Skin epidermis (tissue), 12 donors: ENCODE data around the gene HOXA6.

Experiments
- H3K27ac ChIP-seq, 21 experiments: fragments of 200-600 bp; sonication (generic) in 11 of 21; one replicate each; pipeline ENCODE4 v1.5.0; 2020; ENCODE audit warnings: mild to moderate bottlenecking in 3 of 21, inconsistent platforms in 2 of 21, moderate library complexity in 2 of 21
- H3K4me3 ChIP-seq, 7 experiments: fragments of 200-600 bp; sonication (generic) in 2 of 7; one replicate each; pipeline ENCODE4 v1.5.0; 2020; ENCODE audit warnings: inconsistent platforms in 2 of 7, mild to moderate bottlenecking in 2 of 7, moderate library complexity in 1 of 7

Gene HOXA6

GRCh38 chr7:27165996-27166530, 18.5 kb upstream of the HOXA6 start:
- H3K27ac ChIP-seq, result peak overlapping the region in 12 of 21 experiments; percentile 48 to 97 (median 84)
- H3K4me3 ChIP-seq, result peak overlapping the region in 6 of 7 experiments; percentile 24 to 65 (median 53)

GRCh38 chr7:27165089-27165995, 17.8 kb upstream of the HOXA6 start, which contains the start of gene HOXA9:
Gene HOXA9 (minus strand): TSS chr7:27165537. CDS start chr7:27165457, 80 bp downstream.
- Histone ChIP-seq H3K4me3 (peak within 1 kb of the TSS; percentile 24 to 65 (median 49)), H3K27ac (peak within 1 kb of the TSS in 14 of 21 experiments; percentile 8 to 97 (median 82))

GRCh38 chr7:27164367-27165088, 17.0 kb upstream of the HOXA6 start:
- Histone ChIP-seq H3K4me3 (peak overlapping the region; percentile 24 to 65 (median 49)), H3K27ac (peak overlapping the region in 13 of 21 experiments; percentile 8 to 97 (median 83))

- Histone ChIP-seq H3K27ac (peak overlapping the region in 11 of 21 experiments; percentile 1 to 97 (median 84)), H3K4me3 (peak overlapping the region; percentile 24 to 65 (median 49))
Observed at GRCh38 chr7:27164045-27164366, 16.4 kb upstream of the HOXA6 start.

- H3K27ac ChIP-seq, result peak overlapping the region in 9 of 21 experiments; percentile 1 to 97 (median 92)
Observed at GRCh38 chr7:27163288-27164044, 15.9 kb upstream of the HOXA6 start.

GRCh38 chr7:27162561-27163287, 15.2 kb upstream of the HOXA6 start:
- Histone ChIP-seq H3K27ac (peak overlapping the region in 5 of 21 experiments; percentile 3 to 97 (median 94)), H3K4me3 (peak overlapping the region in 3 of 7 experiments; percentile 49 to 65 (median 64))

More at GRCh38 chr7:27163288-27164044, 15.9 kb upstream of the HOXA6 start:
- H3K4me3 ChIP-seq, result peak overlapping the region in 5 of 7 experiments; percentile 42 to 65 (median 57)

GRCh38 chr7:27161721-27162560, 14.4 kb upstream of the HOXA6 start:
- peak overlapping the region in 6 of 7 experiments; percentile 53 to 65 (median 62) for H3K4me3 ChIP-seq

GRCh38 chr7:27161214-27161720, 13.7 kb upstream of the HOXA6 start:
- peak overlapping the region in 14 of 21 experiments; percentile 9 to 94 (median 71) for H3K27ac ChIP-seq
- peak overlapping the region; percentile 51 to 65 (median 62) for H3K4me3 ChIP-seq

More at GRCh38 chr7:27161721-27162560, 14.4 kb upstream of the HOXA6 start:
- H3K27ac ChIP-seq, result peak overlapping the region in 14 of 21 experiments; percentile 11 to 94 (median 68)

- Histone ChIP-seq H3K4me3 (peak overlapping the region; percentile 51 to 65 (median 62)), H3K27ac (peak overlapping the region in 17 of 21 experiments; percentile 9 to 94 (median 72))
Observed at GRCh38 chr7:27160546-27161213, 13.1 kb upstream of the HOXA6 start.

GRCh38 chr7:27160145-27160545, 12.6 kb upstream of the HOXA6 start:
- Histone ChIP-seq H3K4me3 (peak overlapping the region; percentile 51 to 65 (median 62)), H3K27ac (peak overlapping the region in 13 of 21 experiments; percentile 27 to 94 (median 73))

GRCh38 chr7:27159266-27160144, 11.9 kb upstream of the HOXA6 start:
- Histone ChIP-seq H3K4me3 (peak overlapping the region in 4 of 7 experiments; percentile 62 to 65 (median 64)), H3K27ac (peak overlapping the region in 5 of 21 experiments; percentile 63 to 94 (median 80))

- peak overlapping the region in 5 of 21 experiments; percentile 59 to 94 (median 76) for H3K27ac ChIP-seq
- no peak overlapping the region for H3K4me3 ChIP-seq
Observed at GRCh38 chr7:27158436-27159265, 11.1 kb upstream of the HOXA6 start.

- Histone ChIP-seq H3K4me3 (no peak overlapping the region), H3K27ac (peak overlapping the region in 5 of 21 experiments; percentile 59 to 94 (median 76))
Observed at GRCh38 chr7:27157702-27158431, 10.3 kb upstream of the HOXA6 start.
